DOHH2 (cell line): ENCODE measurements around the gene TRAF4.
A peak's percentile ranks its signal among the peaks of the same experiment; 100 is the strongest.

Experiments used
- H3F3A ChIP-seq: fragments of 200-600 bp; sonication (generic), shearing (Covaris generic); 2 replicates; pipeline ENCODE4 v1.6.0; 2016; ENCODE audit warnings: antibody characterized with exemption, mild to moderate bottlenecking; ENCODE audit not compliant: control insufficient read depth, insufficient read depth
- H3K27ac ChIP-seq: fragments of 200-600 bp; sonication (generic); 2 replicates; pipeline ENCODE4 v1.5.1; 2014; ENCODE audit warnings: low read depth, mild to moderate bottlenecking, low read length, moderate library complexity
- H3K27me3 ChIP-seq: fragments of 200-600 bp; sonication (generic); 2 replicates; pipeline ENCODE4 v1.6.1; 2014; ENCODE audit warnings: mild to moderate bottlenecking, low read length, mixed read lengths; ENCODE audit not compliant: control insufficient read depth
- H3K36me3 ChIP-seq: fragments of 200-600 bp; sonication (generic); 2 replicates; pipeline ENCODE4 v1.6.1; 2014; ENCODE audit warnings: mild to moderate bottlenecking, low read length, moderate library complexity, mixed read lengths; ENCODE audit not compliant: control insufficient read depth
- H3K4me1 ChIP-seq: fragments of 200-600 bp; sonication (generic); 2 replicates; pipeline ENCODE4 v1.6.1; 2014; ENCODE audit warnings: mild to moderate bottlenecking, low read length, mixed read lengths; ENCODE audit not compliant: control insufficient read depth
- H3K4me2 ChIP-seq: fragments of 200-600 bp; sonication (generic); 2 replicates; pipeline ENCODE4 v1.6.0; 2014; ENCODE audit warnings: mild to moderate bottlenecking, low read length, moderate library complexity
- H3K4me3 ChIP-seq: fragments of 200-600 bp; sonication (generic); 2 replicates; pipeline ENCODE4 v1.5.1; 2014; ENCODE audit warnings: mild to moderate bottlenecking, low read length, mixed read lengths
- H3K79me2 ChIP-seq: fragments of 200-600 bp; sonication (generic); 2 replicates; pipeline ENCODE4 v1.6.1; 2014; ENCODE audit warnings: mild to moderate bottlenecking, low read length, mixed read lengths; ENCODE audit not compliant: control insufficient read depth
- H3K9me2 ChIP-seq: fragments of 200-600 bp; sonication (generic); replicated peaks from 2 replicates; pipeline ENCODE4 v1.6.1; 2014; ENCODE audit warnings: mild to moderate bottlenecking, low read length, mixed read lengths; ENCODE audit not compliant: control insufficient read depth
- H3K9me3 ChIP-seq: fragments of 200-600 bp; sonication (generic); 2 replicates; pipeline ENCODE4 v1.6.1; 2014; ENCODE audit warnings: antibody characterized with exemption, low read length, mixed read lengths; ENCODE audit not compliant: control insufficient read depth, insufficient read depth
- H4K20me1 ChIP-seq: fragments of 200-600 bp; sonication (generic); 2 replicates; pipeline ENCODE4 v1.6.0; 2014; ENCODE audit warnings: low read depth, mild to moderate bottlenecking, antibody characterized with exemption, low read length, moderate library complexity; ENCODE audit not compliant: control insufficient read depth, insufficient read depth
- CTCF ChIP-seq: fragments of 200-600 bp; sonication (generic); IDR thresholded peaks from one replicate; pipeline ENCODE4 v1.5.1; 2014; ENCODE audit warnings: antibody characterized with exemption, mild to moderate bottlenecking, low read depth, low read length; ENCODE audit not compliant: poor library complexity, severe bottlenecking
- EZH2phosphoT487 ChIP-seq: fragments of 200-600 bp; sonication (generic); IDR thresholded peaks from 2 replicates; pipeline ENCODE4 v1.6.1; 2017; ENCODE audit warnings: borderline replicate concordance, mild to moderate bottlenecking, antibody characterized with exemption, low read length, moderate library complexity, mixed read lengths

TRAF4 gene, protein sequence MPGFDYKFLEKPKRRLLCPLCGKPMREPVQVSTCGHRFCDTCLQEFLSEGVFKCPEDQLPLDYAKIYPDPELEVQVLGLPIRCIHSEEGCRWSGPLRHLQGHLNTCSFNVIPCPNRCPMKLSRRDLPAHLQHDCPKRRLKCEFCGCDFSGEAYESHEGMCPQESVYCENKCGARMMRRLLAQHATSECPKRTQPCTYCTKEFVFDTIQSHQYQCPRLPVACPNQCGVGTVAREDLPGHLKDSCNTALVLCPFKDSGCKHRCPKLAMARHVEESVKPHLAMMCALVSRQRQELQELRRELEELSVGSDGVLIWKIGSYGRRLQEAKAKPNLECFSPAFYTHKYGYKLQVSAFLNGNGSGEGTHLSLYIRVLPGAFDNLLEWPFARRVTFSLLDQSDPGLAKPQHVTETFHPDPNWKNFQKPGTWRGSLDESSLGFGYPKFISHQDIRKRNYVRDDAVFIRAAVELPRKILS

GRCh38 chr17:28743243-28744103 lies at the start of gene TRAF4:
Gene TRAF4, plus strand, starts transcription at chr17:28744011. Its CDS starts 102 bp downstream, at chr17:28744113.
- Histone ChIP-seq H3K27ac (peak within 1 kb of the TSS; percentile 90), H3K4me2 (peak within 1 kb of the TSS; percentile 99), H3K4me1 (peaks cover 72% of the 10 kb centered on the region), H3K4me3 (peak within 1 kb of the TSS; percentile 97), H4K20me1 (peaks cover 20% of the 10 kb centered on the region), H3K36me3 (peaks cover 70% of the 10 kb centered on the region), H3F3A (peaks cover 31% of the 10 kb centered on the region), H3K9me3 (no peaks in the 10 kb centered on the region), H3K27me3 (no peaks in the 10 kb centered on the region), H3K79me2 (peaks cover 69% of the 10 kb centered on the region), H3K9me2 (no peaks in the 10 kb centered on the region)
- no peak for TF ChIP-seq CTCF
- TF ChIP-seq EZH2phosphoT487 = no peak

GRCh38 chr17:28698253-28698941 lies 45.4 kb upstream of the TRAF4 start:
- TF ChIP-seq CTCF (no peak), EZH2phosphoT487 (no peak)
- no peak overlapping the region for H3K4me3 ChIP-seq
- no peak overlapping the region for H3K4me2 ChIP-seq

GRCh38 chr17:28700278-28700677 lies 43.5 kb upstream of the TRAF4 start:
- Histone ChIP-seq H3K27ac (no peak overlapping the region), H3K9me3 (no peaks in the 10 kb centered on the region), H4K20me1 (no peaks in the 10 kb centered on the region), H3K27me3 (no peaks in the 10 kb centered on the region), H3F3A (no peaks in the 10 kb centered on the region), H3K4me2 (no peak overlapping the region), H3K4me3 (no peak overlapping the region), H3K9me2 (no peaks in the 10 kb centered on the region), H3K36me3 (peaks cover 87% of the 10 kb centered on the region), H3K79me2 (no peaks in the 10 kb centered on the region), H3K4me1 (no peaks in the 10 kb centered on the region)
- TF ChIP-seq EZH2phosphoT487 = no peak

More at GRCh38 chr17:28698253-28698941, 45.4 kb upstream of the TRAF4 start:
- Histone ChIP-seq H3K79me2 (no peaks in the 10 kb centered on the region), H3K9me3 (no peaks in the 10 kb centered on the region), H3K9me2 (no peaks in the 10 kb centered on the region), H3K36me3 (peaks cover 100% of the 10 kb centered on the region), H3K27me3 (no peaks in the 10 kb centered on the region), H3K27ac (no peak overlapping the region), H3F3A (no peaks in the 10 kb centered on the region), H4K20me1 (no peaks in the 10 kb centered on the region), H3K4me1 (no peaks in the 10 kb centered on the region)
